Measurements from ENCODE around the gene CD2. TPM values are rescaled to one million over a fixed set of nuclear protein-coding genes. Genes with fewer than 3 reads are reported as not detected.
A peak's percentile ranks its signal among the peaks of the same experiment; 100 is the strongest.

CD2 gene
- total RNA-seq, 1 donor from 2014 or later, result not detected

DNA sequence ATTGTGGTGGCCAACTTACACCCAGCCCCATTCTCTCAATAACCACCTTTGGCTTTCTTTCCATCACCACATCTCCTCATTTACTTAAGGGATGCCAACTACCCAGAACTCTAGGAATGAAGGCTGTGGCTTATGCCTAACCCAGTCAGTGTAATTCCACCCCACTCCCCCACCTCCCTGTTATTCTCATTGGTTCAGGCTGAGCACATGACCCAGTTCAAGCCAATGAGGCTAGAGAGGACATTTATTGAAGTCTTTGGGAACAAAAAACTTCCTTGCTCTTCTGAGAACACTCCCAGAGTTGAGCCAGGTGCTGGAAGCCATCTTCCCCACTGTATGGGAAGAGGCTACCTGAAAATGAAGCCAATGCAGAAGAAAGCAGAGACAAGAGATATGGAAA, 22.8 kb upstream of the CD2 start:
- Mint-ChIP-seq H3K27ac (ENCODE audit: unreplicated experiment) (no peak overlapping the region), H3K36me3 (ENCODE audit: unreplicated experiment) (peaks cover 6% of the 10 kb centered on the region), H3K9me3 (ENCODE audit: unreplicated experiment) (peaks cover 4% of the 10 kb centered on the region), H3K4me3 (ENCODE audit: unreplicated experiment) (no peak overlapping the region), H3K27me3 (ENCODE audit: unreplicated experiment) (peaks cover 2% of the 10 kb centered on the region), H3K4me1 (ENCODE audit: low read depth, unreplicated experiment) (peaks cover 17% of the 10 kb centered on the region)
- DNase-seq, result no peak
- TF ChIP-seq, protein P1, sequence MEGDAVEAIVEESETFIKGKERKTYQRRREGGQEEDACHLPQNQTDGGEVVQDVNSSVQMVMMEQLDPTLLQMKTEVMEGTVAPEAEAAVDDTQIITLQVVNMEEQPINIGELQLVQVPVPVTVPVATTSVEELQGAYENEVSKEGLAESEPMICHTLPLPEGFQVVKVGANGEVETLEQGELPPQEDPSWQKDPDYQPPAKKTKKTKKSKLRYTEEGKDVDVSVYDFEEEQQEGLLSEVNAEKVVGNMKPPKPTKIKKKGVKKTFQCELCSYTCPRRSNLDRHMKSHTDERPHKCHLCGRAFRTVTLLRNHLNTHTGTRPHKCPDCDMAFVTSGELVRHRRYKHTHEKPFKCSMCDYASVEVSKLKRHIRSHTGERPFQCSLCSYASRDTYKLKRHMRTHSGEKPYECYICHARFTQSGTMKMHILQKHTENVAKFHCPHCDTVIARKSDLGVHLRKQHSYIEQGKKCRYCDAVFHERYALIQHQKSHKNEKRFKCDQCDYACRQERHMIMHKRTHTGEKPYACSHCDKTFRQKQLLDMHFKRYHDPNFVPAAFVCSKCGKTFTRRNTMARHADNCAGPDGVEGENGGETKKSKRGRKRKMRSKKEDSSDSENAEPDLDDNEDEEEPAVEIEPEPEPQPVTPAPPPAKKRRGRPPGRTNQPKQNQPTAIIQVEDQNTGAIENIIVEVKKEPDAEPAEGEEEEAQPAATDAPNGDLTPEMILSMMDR (IDR thresholded peaks at IDR 0.05; ENCODE audit: partially characterized antibody, unreplicated experiment), result no peak

GRCh38 chr1:116732726-116733125, 21.5 kb upstream of the CD2 start:
- H3K36me3 Mint-ChIP-seq (ENCODE audit: unreplicated experiment), result peaks cover 6% of the 10 kb centered on the region
- no peak for DNase-seq
- peaks cover 2% of the 10 kb centered on the region for H3K27me3 Mint-ChIP-seq (ENCODE audit: unreplicated experiment)
- TF ChIP-seq, protein P1 (IDR thresholded peaks at IDR 0.05; ENCODE audit: partially characterized antibody, unreplicated experiment), result no peak
- H3K4me3 Mint-ChIP-seq (ENCODE audit: unreplicated experiment), result no peak overlapping the region
- no peak overlapping the region for H3K27ac Mint-ChIP-seq (ENCODE audit: unreplicated experiment)
- peaks cover 10% of the 10 kb centered on the region for H3K4me1 Mint-ChIP-seq (ENCODE audit: low read depth, unreplicated experiment)
- H3K9me3 Mint-ChIP-seq (ENCODE audit: unreplicated experiment), result peaks cover 4% of the 10 kb centered on the region

DNA sequence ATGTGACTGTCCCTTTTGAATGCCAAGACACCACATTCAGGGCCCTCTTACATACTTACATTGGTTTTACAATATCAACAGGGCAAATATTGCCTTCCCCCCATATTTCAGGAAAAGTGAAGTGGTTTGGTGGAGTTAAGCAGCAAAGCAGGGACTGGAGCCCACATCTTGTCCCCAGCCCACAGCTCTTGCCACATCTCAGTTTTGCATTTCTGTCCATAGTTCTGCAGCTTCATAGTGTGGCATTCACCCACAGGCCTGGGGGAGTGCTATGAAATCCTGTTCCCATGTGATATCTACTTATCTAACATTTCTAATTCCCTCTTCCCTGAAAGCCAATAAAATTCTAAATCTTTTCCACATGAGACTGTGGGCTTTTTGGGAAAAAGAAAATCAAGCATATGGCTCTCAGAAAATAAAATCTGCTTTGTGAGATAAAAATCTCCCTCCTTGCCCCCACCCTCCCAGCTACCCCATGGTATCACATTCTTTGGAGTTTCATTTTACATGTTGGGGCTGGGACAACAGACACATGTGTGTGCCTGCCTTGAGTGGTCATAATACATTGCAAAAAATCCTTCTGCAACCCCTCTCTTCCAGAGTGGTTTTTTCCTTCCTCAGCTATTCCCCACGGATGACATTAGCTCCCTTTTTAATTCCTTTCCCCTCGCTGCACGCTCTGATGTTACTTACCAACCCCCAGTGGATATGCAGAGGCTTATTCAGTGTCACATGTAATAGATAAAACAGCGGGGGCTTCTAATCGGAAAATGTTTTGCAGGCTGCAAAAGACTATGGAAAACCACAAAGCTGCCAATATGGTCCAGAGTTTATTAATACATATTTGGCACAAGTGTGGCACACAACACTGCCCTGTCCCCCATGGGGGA, 20.5 kb upstream of the CD2 start:
- Mint-ChIP-seq H3K27ac (ENCODE audit: unreplicated experiment) (peak overlapping the region; percentile 48), H3K9me3 (ENCODE audit: unreplicated experiment) (peaks cover 4% of the 10 kb centered on the region), H3K4me3 (ENCODE audit: unreplicated experiment) (peak overlapping the region; percentile 50), H3K36me3 (ENCODE audit: unreplicated experiment) (peaks cover 6% of the 10 kb centered on the region), H3K27me3 (ENCODE audit: unreplicated experiment) (peaks cover 4% of the 10 kb centered on the region), H3K4me1 (ENCODE audit: low read depth, unreplicated experiment) (peaks cover 15% of the 10 kb centered on the region)
- TF ChIP-seq, protein P1 (IDR thresholded peaks at IDR 0.05; ENCODE audit: partially characterized antibody, unreplicated experiment), result no peak
- DNase-seq, result no peak

DNA sequence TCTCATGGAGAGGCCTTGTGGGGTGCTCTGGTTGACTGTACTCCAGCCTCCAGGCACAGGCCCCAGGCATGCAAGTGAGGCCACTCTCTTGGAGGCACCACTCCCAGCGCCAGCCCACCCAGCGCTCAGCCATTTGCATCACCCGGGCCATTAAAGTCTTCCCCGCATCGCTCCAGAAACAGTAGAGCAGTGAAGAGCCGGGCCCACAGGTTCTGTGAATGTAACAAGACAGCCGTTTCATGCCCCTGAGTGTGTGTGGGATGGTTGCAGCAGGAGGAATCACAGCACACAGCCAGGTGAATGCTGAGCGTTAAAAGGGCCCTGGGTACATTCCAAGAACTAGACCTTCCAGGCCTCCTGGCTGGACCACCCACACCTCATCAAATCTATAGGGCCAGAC, 19.0 kb upstream of the CD2 start:
- no peak overlapping the region for H3K4me3 Mint-ChIP-seq (ENCODE audit: unreplicated experiment)
- peaks cover 15% of the 10 kb centered on the region for H3K4me1 Mint-ChIP-seq (ENCODE audit: low read depth, unreplicated experiment)
- TF ChIP-seq, protein P1 (IDR thresholded peaks at IDR 0.05; ENCODE audit: partially characterized antibody, unreplicated experiment), result no peak
- H3K27ac Mint-ChIP-seq (ENCODE audit: unreplicated experiment), result no peak overlapping the region
- peaks cover 11% of the 10 kb centered on the region for H3K36me3 Mint-ChIP-seq (ENCODE audit: unreplicated experiment)
- DNase-seq, result no peak
- peaks cover 8% of the 10 kb centered on the region for H3K9me3 Mint-ChIP-seq (ENCODE audit: unreplicated experiment)
- peaks cover 4% of the 10 kb centered on the region for H3K27me3 Mint-ChIP-seq (ENCODE audit: unreplicated experiment)
